Measurements from ENCODE around the gene PDP2. TPM values are rescaled to one million over a fixed set of nuclear protein-coding genes. Genes with fewer than 3 reads are reported as not detected.

PDP2 gene
- total and polyA plus RNA-seq, 4 donors = 11.4 to 14.4 (median 13.0) TPM

DNA sequence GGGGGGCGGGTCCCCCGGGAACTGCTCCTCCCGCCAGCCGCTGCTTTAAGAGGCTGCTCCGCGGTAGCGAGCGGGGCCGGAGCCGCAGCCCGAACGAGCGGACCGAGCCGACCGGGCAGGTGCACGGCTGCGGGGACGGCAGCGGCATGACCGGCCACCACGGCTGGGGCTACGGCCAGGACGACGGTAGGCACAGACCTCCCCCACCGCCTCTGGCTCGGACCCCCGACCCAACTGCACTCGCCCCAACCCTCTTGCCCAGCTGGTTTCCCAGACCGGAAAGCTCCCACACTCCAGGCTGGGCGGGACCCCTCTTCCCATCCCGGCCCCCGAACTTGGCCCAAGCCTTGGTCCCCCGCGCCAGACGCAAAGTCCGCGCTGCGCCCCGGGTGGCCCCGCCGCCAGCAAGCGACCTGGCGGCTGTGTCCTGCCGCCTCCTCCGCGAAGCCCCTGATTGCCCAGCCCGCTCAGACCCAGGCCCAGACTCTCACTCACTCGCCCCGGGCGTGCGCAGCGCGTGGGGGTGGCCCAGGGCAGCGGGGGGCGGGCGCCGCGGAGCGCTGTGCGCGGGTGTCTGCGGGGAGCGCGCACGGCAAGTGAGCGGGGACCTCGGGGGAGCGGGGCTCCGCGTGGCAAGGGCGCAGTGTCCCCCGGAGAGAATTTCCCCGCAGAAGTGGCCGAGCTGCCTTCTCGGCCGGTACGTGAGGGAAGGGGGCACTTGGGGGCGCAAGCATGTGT is 35.8 kb upstream of the PDP2 start, which contains the start of gene CA7:
TSS of gene CA7 (plus strand) at position 73 of the 738 bp plus-strand sequence. CDS start at position 147, 74 bp downstream.
- Histone ChIP-seq H3K4me1 (ENCODE audit: control insufficient read depth, insufficient read depth, low read length) (peaks cover 16% of the 10 kb centered on the region), H3K27me3 (ENCODE audit: control insufficient read depth, insufficient read depth, low read length) (peaks cover 40% of the 10 kb centered on the region), H3K36me3 (ENCODE audit: control insufficient read depth, insufficient read depth, low read length) (no peaks in the 10 kb centered on the region), H3K9me3 (ENCODE audit: control insufficient read depth, insufficient read depth, low read length) (no peaks in the 10 kb centered on the region), H3K27ac (ENCODE audit: low read depth, low read length) (no peak within 1 kb of the TSS), H3K4me3 (ENCODE audit: low read depth, low read length) (no peak within 1 kb of the TSS)
- DNase-seq (ENCODE audit: low read depth in 4 of 6, low spot score in 6 of 6) = no peak
- 1% methylated on average over 79 of the region's 79 CpGs for WGBS (ENCODE audit: insufficient coverage)

DNA sequence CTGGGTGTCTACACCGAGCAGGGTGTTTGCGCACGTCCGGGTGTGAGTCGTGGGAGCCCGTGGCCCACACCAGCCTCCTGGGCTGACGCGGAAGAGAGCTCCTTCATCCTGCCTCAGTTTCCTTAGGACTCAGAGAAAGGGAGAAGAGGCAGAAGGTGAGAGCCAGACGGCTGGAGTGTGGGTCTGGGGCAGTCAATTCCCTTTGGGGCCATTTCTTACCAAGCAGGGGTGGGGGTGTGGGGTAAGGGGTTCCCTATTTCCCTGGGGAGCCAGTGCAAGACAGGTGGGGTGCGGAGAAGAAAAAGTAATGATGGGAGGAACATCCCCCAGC is 35.3 kb upstream of the PDP2 start:
- peaks cover 16% of the 10 kb centered on the region for H3K4me1 ChIP-seq (ENCODE audit: control insufficient read depth, insufficient read depth, low read length)
- no peak overlapping the region for H3K4me3 ChIP-seq (ENCODE audit: low read depth, low read length)
- H3K36me3 ChIP-seq (ENCODE audit: control insufficient read depth, insufficient read depth, low read length) = no peaks in the 10 kb centered on the region
- DNase-seq (ENCODE audit: low read depth in 4 of 6, low spot score in 6 of 6) = no peak
- peaks cover 40% of the 10 kb centered on the region for H3K27me3 ChIP-seq (ENCODE audit: control insufficient read depth, insufficient read depth, low read length)
- 4% methylated on average over 8 of the region's 10 CpGs for WGBS (ENCODE audit: insufficient coverage)
- no peak overlapping the region for H3K27ac ChIP-seq (ENCODE audit: low read depth, low read length)
- H3K9me3 ChIP-seq (ENCODE audit: control insufficient read depth, insufficient read depth, low read length) = no peaks in the 10 kb centered on the region

DNA sequence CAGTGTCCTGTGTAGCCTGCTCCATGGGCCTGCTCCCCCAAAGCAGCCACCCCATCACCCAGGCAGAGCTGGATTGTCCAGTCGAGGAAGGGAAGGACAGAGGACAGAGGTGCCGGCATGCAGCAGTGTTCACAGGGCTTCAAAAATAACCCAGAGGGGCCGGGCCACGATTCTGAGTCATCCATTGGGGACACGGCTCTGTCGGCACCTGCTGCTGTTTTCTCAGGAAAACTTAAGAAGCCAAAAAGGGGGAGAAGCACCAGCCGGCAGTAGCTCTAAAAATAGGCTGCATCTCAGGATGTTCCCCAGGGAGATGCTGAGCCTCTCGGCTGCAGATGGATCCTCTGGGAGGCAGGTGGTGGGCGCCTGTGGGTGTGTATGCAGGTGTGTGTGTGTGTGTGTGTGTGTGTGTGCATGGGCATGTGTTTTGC is 34.5 kb upstream of the PDP2 start:
- H3K4me3 ChIP-seq (ENCODE audit: low read depth, low read length) = no peak overlapping the region
- DNase-seq (ENCODE audit: low read depth in 4 of 6, low spot score in 6 of 6) = peak in 2 of 6 donors; percentile 33 to 55
- H3K27me3 ChIP-seq (ENCODE audit: control insufficient read depth, insufficient read depth, low read length) = peaks cover 40% of the 10 kb centered on the region
- peaks cover 16% of the 10 kb centered on the region for H3K4me1 ChIP-seq (ENCODE audit: control insufficient read depth, insufficient read depth, low read length)
- H3K9me3 ChIP-seq (ENCODE audit: control insufficient read depth, insufficient read depth, low read length) = no peaks in the 10 kb centered on the region
- WGBS (ENCODE audit: insufficient coverage) = 48% methylated on average over 9 of the region's 9 CpGs
- no peaks in the 10 kb centered on the region for H3K36me3 ChIP-seq (ENCODE audit: control insufficient read depth, insufficient read depth, low read length)
- no peak overlapping the region for H3K27ac ChIP-seq (ENCODE audit: low read depth, low read length)

DNA sequence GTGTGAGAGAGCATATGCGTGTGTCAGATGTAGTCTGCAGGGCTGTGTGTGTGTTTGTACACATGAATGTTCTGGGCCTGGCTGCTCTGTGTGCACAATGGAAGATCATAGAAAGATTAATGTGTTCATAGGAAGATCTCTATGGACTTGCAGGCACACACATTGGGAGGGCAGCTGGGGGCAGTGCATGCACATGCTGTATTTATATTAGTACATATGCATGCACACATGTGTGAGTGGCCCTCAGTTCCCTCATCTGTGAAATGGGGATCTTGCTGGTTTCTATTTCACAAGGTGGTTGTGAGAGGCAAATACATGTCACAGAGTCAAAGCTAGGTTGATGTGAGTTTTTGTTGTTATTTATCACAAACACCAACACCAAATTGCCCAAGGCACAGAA is 34.0 kb upstream of the PDP2 start:
- peaks cover 40% of the 10 kb centered on the region for H3K27me3 ChIP-seq (ENCODE audit: control insufficient read depth, insufficient read depth, low read length)
- 80% methylated on average over 1 of the region's 1 CpG for WGBS (ENCODE audit: insufficient coverage)
- peaks cover 16% of the 10 kb centered on the region for H3K4me1 ChIP-seq (ENCODE audit: control insufficient read depth, insufficient read depth, low read length)
- H3K9me3 ChIP-seq (ENCODE audit: control insufficient read depth, insufficient read depth, low read length) = no peaks in the 10 kb centered on the region
- DNase-seq (ENCODE audit: low read depth in 4 of 6, low spot score in 6 of 6) = no peak
- no peak overlapping the region for H3K27ac ChIP-seq (ENCODE audit: low read depth, low read length)
- H3K4me3 ChIP-seq (ENCODE audit: low read depth, low read length) = no peak overlapping the region
- no peaks in the 10 kb centered on the region for H3K36me3 ChIP-seq (ENCODE audit: control insufficient read depth, insufficient read depth, low read length)

DNA sequence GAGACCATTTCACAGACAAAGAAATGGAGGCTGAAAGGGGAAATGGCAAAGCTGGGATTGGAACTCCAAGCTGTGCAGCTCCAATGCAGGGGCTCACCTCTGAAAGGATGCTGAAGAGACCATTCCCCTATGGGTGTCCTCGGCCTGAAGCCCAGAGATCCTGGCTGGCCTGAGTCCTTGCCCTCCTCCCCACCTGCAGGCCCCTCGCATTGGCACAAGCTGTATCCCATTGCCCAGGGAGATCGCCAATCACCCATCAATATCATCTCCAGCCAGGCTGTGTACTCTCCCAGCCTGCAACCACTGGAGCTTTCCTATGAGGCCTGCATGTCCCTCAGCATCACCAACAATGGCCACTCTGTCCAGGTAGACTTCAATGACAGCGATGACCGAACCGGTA is 33.5 kb upstream of the PDP2 start:
- Histone ChIP-seq H3K4me1 (ENCODE audit: control insufficient read depth, insufficient read depth, low read length) (peaks cover 16% of the 10 kb centered on the region), H3K27ac (ENCODE audit: low read depth, low read length) (no peak overlapping the region), H3K36me3 (ENCODE audit: control insufficient read depth, insufficient read depth, low read length) (no peaks in the 10 kb centered on the region), H3K9me3 (ENCODE audit: control insufficient read depth, insufficient read depth, low read length) (no peaks in the 10 kb centered on the region), H3K4me3 (ENCODE audit: low read depth, low read length) (no peak overlapping the region), H3K27me3 (ENCODE audit: control insufficient read depth, insufficient read depth, low read length) (peaks cover 40% of the 10 kb centered on the region)
- WGBS (ENCODE audit: insufficient coverage) = 85% methylated on average over 6 of the region's 6 CpGs
- no peak for DNase-seq (ENCODE audit: low read depth in 4 of 6, low spot score in 6 of 6)

DNA sequence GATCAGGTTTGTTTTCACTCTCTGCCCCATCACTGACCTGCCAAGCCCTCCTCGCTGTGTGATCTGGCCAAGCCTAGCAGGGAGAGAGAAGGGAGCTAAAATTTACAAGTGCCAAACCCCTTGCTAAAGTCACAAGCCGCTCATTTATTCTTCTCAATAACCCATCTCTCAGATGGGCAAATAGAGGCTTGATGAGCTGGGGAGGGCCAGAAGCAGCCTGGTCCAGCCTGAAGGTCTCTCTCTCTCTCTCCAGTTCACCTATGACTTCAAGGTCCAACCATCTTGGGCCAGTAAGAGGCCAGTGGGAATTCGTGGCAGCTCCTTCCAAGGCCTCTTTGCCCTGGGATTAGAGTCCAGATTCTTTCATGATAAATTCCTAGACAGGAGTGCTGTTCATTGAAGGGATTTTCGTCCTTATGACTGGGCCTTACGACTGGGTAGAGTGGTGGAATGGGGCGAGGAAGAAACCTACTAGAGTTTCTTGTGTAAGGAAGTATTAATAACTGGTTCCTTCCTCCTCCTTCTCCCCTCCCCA is 32.7 kb upstream of the PDP2 start:
- no peak for DNase-seq (ENCODE audit: low read depth in 4 of 6, low spot score in 6 of 6)
- WGBS (ENCODE audit: insufficient coverage) = no CpG with 5 or more reads among the region's 6 CpGs
- H3K9me3 ChIP-seq (ENCODE audit: control insufficient read depth, insufficient read depth, low read length) = no peaks in the 10 kb centered on the region
- H3K27ac ChIP-seq (ENCODE audit: low read depth, low read length) = no peak overlapping the region
- H3K4me3 ChIP-seq (ENCODE audit: low read depth, low read length) = no peak overlapping the region
- H3K36me3 ChIP-seq (ENCODE audit: control insufficient read depth, insufficient read depth, low read length) = no peaks in the 10 kb centered on the region
- H3K27me3 ChIP-seq (ENCODE audit: control insufficient read depth, insufficient read depth, low read length) = peaks cover 37% of the 10 kb centered on the region
- H3K4me1 ChIP-seq (ENCODE audit: control insufficient read depth, insufficient read depth, low read length) = peaks cover 16% of the 10 kb centered on the region

DNA sequence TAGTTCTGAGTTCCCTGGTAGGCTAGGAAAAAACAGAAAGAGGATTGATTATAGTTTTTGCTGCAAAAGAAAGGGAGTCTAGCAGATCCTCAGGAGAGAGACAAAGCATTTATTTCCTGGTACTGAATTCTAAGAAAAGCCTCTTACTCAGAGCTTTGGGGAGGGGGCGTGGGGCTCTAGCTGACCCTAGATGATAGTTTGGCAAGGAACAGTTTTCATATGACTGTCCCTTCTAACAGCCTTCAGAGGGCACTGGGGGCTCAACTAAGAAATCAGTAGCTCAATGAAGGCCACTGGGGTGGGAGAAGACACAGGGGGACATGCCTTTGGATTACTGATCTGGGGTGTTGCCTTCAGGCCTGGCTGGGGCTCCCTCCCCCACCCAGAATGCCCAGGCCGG is 32.1 kb upstream of the PDP2 start:
- H3K9me3 ChIP-seq (ENCODE audit: control insufficient read depth, insufficient read depth, low read length) = no peaks in the 10 kb centered on the region
- DNase-seq (ENCODE audit: low read depth in 4 of 6, low spot score in 6 of 6) = no peak
- no peaks in the 10 kb centered on the region for H3K36me3 ChIP-seq (ENCODE audit: control insufficient read depth, insufficient read depth, low read length)
- WGBS (ENCODE audit: insufficient coverage) = 88% methylated on average over 1 of the region's 2 CpGs
- H3K27me3 ChIP-seq (ENCODE audit: control insufficient read depth, insufficient read depth, low read length) = peaks cover 32% of the 10 kb centered on the region
- H3K27ac ChIP-seq (ENCODE audit: low read depth, low read length) = no peak overlapping the region
- H3K4me1 ChIP-seq (ENCODE audit: control insufficient read depth, insufficient read depth, low read length) = peaks cover 16% of the 10 kb centered on the region
- H3K4me3 ChIP-seq (ENCODE audit: low read depth, low read length) = no peak overlapping the region

DNA sequence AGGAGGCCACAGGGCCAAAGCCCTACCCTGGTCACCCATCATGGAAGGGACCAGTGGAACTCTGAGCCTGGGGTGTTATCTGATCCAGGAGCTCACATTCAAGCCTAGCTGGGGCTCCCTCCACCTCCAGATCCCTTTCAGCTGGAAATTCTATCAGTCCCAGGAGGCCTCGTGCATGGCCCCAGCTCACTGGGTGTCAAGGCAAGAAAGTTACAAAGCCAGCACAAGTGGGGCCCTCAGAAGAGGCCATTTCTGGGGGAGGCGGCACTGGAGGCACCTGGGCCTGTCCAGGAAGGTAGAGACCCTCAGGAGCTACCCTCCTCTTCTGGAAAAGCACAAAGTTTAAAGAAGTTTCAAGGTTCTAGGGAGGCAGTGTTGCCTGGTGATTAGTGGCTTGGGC is 31.3 kb upstream of the PDP2 start:
- H3K27me3 ChIP-seq (ENCODE audit: control insufficient read depth, insufficient read depth, low read length) = peaks cover 26% of the 10 kb centered on the region
- H3K9me3 ChIP-seq (ENCODE audit: control insufficient read depth, insufficient read depth, low read length) = no peaks in the 10 kb centered on the region
- 88% methylated on average over 2 of the region's 2 CpGs for WGBS (ENCODE audit: insufficient coverage)

DNA sequence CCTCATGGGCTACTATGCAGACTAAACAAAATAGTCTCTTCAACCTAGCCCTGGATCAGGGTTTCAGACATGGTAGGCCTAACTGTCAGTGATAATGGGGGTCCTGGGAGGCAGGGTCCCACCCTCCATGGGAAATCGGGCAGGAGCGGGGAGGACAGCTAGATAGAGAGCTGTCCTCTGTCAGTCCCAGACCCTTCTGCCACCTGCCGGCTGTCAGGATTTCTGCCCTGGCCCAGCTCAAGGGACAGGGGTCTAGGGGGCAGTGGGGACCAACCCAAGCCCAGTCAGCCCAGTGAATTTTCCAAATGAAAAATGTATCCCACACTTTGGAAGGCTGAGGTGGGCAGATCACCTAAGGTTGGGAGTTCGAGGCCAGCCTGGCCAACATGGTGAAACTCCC is 30.8 kb upstream of the PDP2 start:
- H3K4me1 ChIP-seq (ENCODE audit: control insufficient read depth, insufficient read depth, low read length) = peaks cover 8% of the 10 kb centered on the region
- H3K9me3 ChIP-seq (ENCODE audit: control insufficient read depth, insufficient read depth, low read length) = no peaks in the 10 kb centered on the region
- no peak overlapping the region for H3K4me3 ChIP-seq (ENCODE audit: low read depth, low read length)
- H3K27ac ChIP-seq (ENCODE audit: low read depth, low read length) = no peak overlapping the region
- WGBS (ENCODE audit: insufficient coverage) = 78% methylated on average over 3 of the region's 4 CpGs
- H3K27me3 ChIP-seq (ENCODE audit: control insufficient read depth, insufficient read depth, low read length) = peaks cover 22% of the 10 kb centered on the region
- no peaks in the 10 kb centered on the region for H3K36me3 ChIP-seq (ENCODE audit: control insufficient read depth, insufficient read depth, low read length)
- no peak for DNase-seq (ENCODE audit: low read depth in 4 of 6, low spot score in 6 of 6)

More for the DNA sequence above, 31.3 kb upstream of the PDP2 start:
- no peak for DNase-seq (ENCODE audit: low read depth in 4 of 6, low spot score in 6 of 6)
- Histone ChIP-seq H3K27ac (ENCODE audit: low read depth, low read length) (no peak overlapping the region), H3K4me3 (ENCODE audit: low read depth, low read length) (no peak overlapping the region), H3K4me1 (ENCODE audit: control insufficient read depth, insufficient read depth, low read length) (peaks cover 13% of the 10 kb centered on the region), H3K36me3 (ENCODE audit: control insufficient read depth, insufficient read depth, low read length) (no peaks in the 10 kb centered on the region)

All from spinal cord (tissue), 10 donors.